DMS 273 (cell line): Measurements from ENCODE around the gene ZKSCAN5.
"Not testable (repeated sequence)": the region's sequence is repeated elsewhere in the genome, so short reads cannot be mapped to it uniquely, and the experiment has no call there.

Experiments
- DNase-seq: peaks from one replicate; lab custom pipeline; 2025; ENCODE audit not compliant: unreplicated experiment; lab: John Stamatoyannopoulos, UW

The ZKSCAN5 gene

DNA sequence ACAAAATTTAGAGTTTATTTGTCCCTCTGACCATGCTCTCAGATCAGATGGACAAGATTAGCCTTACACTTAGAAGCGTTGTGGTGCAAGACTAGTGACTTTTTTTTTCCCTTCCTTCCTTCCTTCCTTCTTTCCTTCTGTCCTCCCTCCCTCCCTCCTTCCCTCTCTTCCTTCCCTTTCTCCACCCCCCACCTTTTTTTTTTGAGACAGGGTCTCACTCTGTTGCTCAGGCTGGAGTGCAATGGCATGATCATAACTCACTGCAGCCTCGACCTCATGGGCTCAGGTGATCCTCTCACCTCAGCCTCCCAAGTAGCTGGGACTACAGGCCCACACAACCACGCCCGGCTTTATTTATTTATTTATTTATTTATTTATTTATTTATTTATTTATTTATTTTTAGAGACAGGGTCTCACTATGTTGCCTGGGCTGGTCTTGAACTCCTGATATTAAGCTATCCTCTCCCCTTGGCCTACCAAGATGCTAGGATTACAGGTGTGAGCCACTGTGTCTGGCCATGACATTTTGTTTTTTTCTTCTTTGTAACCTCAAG, 76.4 kb downstream of the ZKSCAN5 start:
- not testable (repeated sequence) for DNase-seq
